Mammary epithelial cell (primary cell): ENCODE results near the gene BAAT.

Experiments
- EZH2 ChIP-seq: IDR thresholded peaks from 2 replicates; pipeline ENCODE4 v1.6.1; 2012; ENCODE audit warnings: low read length, inconsistent platforms, borderline replicate concordance
- TF ChIP-seq, protein P1 (sequence below), 2 donors: IDR thresholded peaks in 1 of 2; conservative IDR thresholded peaks in 1 of 2; 2 replicates each; pipeline ENCODE4 v1.5.1; 2011 to 2012; ENCODE audit warnings: inconsistent platforms in 2 of 2, low read length in 2 of 2, mild to moderate bottlenecking in 2 of 2, control low read depth in 1 of 2, low read depth in 1 of 2; ENCODE audit not compliant: insufficient read depth in 1 of 2; ENCODE audit errors: extremely low read depth in 1 of 2

DNA sequence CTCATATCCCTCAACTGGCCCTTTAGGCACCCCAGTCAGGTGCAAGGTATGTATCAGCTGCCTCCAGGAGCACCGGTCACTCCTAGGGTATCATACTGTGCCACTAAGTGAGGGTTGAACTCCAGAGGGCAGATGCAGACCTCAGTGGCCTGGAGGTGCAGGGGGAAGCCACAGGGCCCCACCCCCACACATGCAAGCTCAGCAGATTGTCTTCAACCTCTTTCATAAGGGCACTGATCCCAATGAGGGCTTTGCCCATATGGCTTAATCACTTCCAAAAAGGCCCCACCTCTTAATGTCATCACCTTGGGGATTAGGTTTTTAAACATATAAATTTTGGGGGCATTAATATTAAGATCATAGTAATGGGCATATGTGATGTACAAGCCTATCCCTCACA lies 28.2 kb downstream of the BAAT start:
- TF ChIP-seq, protein P1, sequence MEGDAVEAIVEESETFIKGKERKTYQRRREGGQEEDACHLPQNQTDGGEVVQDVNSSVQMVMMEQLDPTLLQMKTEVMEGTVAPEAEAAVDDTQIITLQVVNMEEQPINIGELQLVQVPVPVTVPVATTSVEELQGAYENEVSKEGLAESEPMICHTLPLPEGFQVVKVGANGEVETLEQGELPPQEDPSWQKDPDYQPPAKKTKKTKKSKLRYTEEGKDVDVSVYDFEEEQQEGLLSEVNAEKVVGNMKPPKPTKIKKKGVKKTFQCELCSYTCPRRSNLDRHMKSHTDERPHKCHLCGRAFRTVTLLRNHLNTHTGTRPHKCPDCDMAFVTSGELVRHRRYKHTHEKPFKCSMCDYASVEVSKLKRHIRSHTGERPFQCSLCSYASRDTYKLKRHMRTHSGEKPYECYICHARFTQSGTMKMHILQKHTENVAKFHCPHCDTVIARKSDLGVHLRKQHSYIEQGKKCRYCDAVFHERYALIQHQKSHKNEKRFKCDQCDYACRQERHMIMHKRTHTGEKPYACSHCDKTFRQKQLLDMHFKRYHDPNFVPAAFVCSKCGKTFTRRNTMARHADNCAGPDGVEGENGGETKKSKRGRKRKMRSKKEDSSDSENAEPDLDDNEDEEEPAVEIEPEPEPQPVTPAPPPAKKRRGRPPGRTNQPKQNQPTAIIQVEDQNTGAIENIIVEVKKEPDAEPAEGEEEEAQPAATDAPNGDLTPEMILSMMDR (conservative IDR thresholded peaks at IDR 0.05 in 1 of 2, IDR thresholded peaks at IDR 0.05 in 1 of 2; ENCODE audit: extremely low read depth in 1 of 2, insufficient read depth in 1 of 2, low read depth in 1 of 2, low read length in 2 of 2) = no peak
- TF ChIP-seq EZH2 = no peak
